ENCODE results near the gene PLXNA4.

The PLXNA4 gene

DNA sequence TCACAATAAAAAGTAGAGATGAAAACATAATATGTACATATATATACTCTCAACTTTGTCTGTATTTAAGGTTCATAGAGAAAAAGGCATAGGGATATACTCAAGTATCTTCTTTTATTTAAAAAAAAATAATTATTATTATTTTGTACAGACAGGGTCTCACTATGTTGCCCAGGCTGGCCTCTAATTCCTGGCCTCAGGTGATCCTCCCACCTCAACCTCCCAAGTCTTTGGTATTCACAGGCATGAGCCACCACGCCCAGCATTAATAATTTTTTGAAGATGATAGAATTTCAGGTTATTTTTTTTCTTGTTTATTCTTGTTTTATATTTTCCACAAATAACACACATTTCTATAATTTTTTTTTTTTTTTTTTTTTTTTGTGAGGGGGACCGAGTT lies 113.8 kb downstream of the PLXNA4 start:
- no peak for DNase-seq (ENCODE audit: low read depth)
- H3K4me3 ChIP-seq (ENCODE audit: low read depth, low read length): no peak overlapping the region
- TF ChIP-seq POLR2A (IDR thresholded peaks at IDR 0.05; ENCODE audit: extremely low read depth, insufficient read length): no peak
- TF ChIP-seq, protein P1, sequence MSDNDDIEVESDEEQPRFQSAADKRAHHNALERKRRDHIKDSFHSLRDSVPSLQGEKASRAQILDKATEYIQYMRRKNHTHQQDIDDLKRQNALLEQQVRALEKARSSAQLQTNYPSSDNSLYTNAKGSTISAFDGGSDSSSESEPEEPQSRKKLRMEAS (IDR thresholded peaks at IDR 0.05; ENCODE audit: low read depth, low read length): no peak
- no peak for TF ChIP-seq MYC (IDR thresholded peaks at IDR 0.05; ENCODE audit: low read depth, low read length)
- TF ChIP-seq, protein P2, sequence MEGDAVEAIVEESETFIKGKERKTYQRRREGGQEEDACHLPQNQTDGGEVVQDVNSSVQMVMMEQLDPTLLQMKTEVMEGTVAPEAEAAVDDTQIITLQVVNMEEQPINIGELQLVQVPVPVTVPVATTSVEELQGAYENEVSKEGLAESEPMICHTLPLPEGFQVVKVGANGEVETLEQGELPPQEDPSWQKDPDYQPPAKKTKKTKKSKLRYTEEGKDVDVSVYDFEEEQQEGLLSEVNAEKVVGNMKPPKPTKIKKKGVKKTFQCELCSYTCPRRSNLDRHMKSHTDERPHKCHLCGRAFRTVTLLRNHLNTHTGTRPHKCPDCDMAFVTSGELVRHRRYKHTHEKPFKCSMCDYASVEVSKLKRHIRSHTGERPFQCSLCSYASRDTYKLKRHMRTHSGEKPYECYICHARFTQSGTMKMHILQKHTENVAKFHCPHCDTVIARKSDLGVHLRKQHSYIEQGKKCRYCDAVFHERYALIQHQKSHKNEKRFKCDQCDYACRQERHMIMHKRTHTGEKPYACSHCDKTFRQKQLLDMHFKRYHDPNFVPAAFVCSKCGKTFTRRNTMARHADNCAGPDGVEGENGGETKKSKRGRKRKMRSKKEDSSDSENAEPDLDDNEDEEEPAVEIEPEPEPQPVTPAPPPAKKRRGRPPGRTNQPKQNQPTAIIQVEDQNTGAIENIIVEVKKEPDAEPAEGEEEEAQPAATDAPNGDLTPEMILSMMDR (IDR thresholded peaks at IDR 0.05; ENCODE audit: low read depth, low read length): no peak

DNA sequence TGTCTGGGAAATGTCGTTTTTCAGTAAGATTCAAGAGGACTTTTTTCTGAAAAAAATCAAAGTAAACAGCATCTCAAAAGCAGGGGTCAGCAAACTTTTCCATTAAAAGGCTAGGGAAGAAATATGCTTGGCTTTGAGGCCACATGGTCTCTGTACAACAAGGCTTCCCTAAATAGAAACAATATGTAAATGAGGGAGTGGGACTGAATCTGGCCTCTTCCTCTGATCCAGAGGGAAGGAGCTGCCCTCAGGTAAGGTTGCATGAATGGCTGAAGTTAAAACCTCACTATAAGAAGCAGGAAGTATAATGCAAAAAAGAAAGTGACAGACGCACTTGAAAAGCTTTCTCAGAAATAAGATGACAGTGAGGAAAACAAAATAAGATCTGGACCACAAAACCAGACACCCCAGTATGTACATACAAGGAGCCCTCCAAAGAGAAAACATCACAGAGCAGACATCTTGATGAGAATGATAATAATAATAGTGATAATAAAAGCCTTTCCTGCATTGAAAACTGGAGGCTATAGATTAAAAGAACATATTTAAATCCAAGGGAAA lies 115.2 kb downstream of the PLXNA4 start:
- TF ChIP-seq, protein P1 (IDR thresholded peaks at IDR 0.05; ENCODE audit: low read depth, low read length): no peak
- TF ChIP-seq MYC (IDR thresholded peaks at IDR 0.05; ENCODE audit: low read depth, low read length): no peak
- TF ChIP-seq, protein P2 (IDR thresholded peaks at IDR 0.05; ENCODE audit: low read depth, low read length): no peak
- TF ChIP-seq POLR2A (IDR thresholded peaks at IDR 0.05; ENCODE audit: extremely low read depth, insufficient read length): no peak
- H3K4me3 ChIP-seq (ENCODE audit: low read depth, low read length): no peak overlapping the region

DNA sequence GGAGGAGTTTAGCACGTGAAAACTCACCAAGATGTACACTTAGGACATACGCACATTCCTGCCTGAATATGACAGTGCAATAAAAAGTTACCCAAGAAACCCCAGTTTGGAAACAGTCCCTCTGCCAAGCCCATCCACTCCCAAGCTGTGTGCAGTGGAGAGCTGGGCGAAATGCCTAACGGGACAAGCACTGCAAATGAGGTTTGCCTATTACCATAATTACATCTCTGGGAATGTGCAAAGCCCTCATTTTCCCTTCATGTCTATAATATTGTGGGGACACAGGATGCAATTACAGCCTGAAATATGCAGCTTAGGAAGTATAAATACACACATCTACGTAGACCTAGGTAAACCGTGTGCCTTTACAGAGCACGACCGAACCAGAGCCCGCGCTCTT lies 117.5 kb downstream of the PLXNA4 start:
- no peak for DNase-seq (ENCODE audit: low read depth)
- TF ChIP-seq, protein P1 (IDR thresholded peaks at IDR 0.05; ENCODE audit: low read depth, low read length): no peak
- no peak for TF ChIP-seq MYC (IDR thresholded peaks at IDR 0.05; ENCODE audit: low read depth, low read length)
- no peak for TF ChIP-seq POLR2A (IDR thresholded peaks at IDR 0.05; ENCODE audit: extremely low read depth, insufficient read length)
- TF ChIP-seq, protein P2 (IDR thresholded peaks at IDR 0.05; ENCODE audit: low read depth, low read length): no peak
- no peak overlapping the region for H3K4me3 ChIP-seq (ENCODE audit: low read depth, low read length)

More for the DNA sequence above, 115.2 kb downstream of the PLXNA4 start:
- no peak for DNase-seq (ENCODE audit: low read depth)

DNA sequence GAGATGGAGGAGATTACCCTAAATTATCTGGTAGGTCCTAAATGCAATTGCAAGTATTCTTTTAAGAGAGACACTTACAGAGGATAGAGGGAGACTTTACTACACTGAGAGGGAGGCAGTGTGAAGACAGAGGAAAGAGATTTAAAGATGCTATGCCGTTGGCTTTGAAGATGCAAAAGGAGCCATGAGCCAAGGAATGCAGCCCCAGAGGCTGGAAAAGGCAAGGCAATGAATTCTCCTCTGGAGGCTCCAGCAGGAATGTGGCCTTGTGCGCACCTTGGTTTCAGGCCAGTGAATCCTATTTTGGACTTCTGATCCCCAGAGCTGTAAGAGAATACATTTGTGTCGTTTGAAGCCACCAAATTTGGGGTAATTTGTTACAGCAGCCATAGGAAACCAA lies 118.6 kb downstream of the PLXNA4 start:
- H3K4me3 ChIP-seq (ENCODE audit: low read depth, low read length): no peak overlapping the region
- DNase-seq (ENCODE audit: low read depth): no peak
- TF ChIP-seq POLR2A (IDR thresholded peaks at IDR 0.05; ENCODE audit: extremely low read depth, insufficient read length): no peak
- TF ChIP-seq MYC (IDR thresholded peaks at IDR 0.05; ENCODE audit: low read depth, low read length): no peak
- TF ChIP-seq, protein P2 (IDR thresholded peaks at IDR 0.05; ENCODE audit: low read depth, low read length): no peak
- TF ChIP-seq, protein P1 (IDR thresholded peaks at IDR 0.05; ENCODE audit: low read depth, low read length): no peak

DNA sequence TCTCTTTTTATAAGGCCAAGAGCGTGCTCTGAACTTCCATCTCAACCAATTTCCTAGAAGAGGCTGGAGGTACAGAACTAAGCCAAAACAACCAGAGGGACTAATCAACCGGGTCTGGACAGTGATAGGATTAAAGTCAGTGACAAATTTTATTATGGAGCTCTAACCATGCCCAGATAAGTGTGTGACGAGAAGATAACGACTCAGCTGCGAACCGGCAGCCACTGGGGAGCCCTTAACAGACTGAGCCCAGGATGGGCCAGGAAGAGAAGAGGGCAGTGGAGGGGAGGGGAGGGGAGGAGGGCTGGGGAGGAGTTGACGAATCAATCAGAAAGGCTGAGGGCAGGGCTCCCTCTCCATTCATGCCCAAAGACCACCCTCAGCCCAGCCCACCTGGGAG lies 119.9 kb downstream of the PLXNA4 start:
- no peak for DNase-seq (ENCODE audit: low read depth)
- H3K4me3 ChIP-seq (ENCODE audit: low read depth, low read length): no peak overlapping the region
- TF ChIP-seq, protein P1 (IDR thresholded peaks at IDR 0.05; ENCODE audit: low read depth, low read length): no peak
- no peak for TF ChIP-seq POLR2A (IDR thresholded peaks at IDR 0.05; ENCODE audit: extremely low read depth, insufficient read length)
- TF ChIP-seq MYC (IDR thresholded peaks at IDR 0.05; ENCODE audit: low read depth, low read length): no peak
- TF ChIP-seq, protein P2 (IDR thresholded peaks at IDR 0.05; ENCODE audit: low read depth, low read length): no peak
